ENCODE measurements around the gene MED15.

Gene MED15

GRCh38 chr22:20560716-20561115 is 53.3 kb downstream of the MED15 start:
- TF ChIP-seq FOXP2 (optimal IDR thresholded peaks at IDR 0.05; ENCODE audit: control extremely low read depth, extremely low read length, insufficient read depth): no peak
- TF ChIP-seq EZH2 (IDR thresholded peaks at IDR 0.05): no peak
- no peak for TF ChIP-seq POLR2AphosphoS5 (IDR thresholded peaks at IDR 0.05; ENCODE audit: borderline replicate concordance, low read depth, low read length)
- peaks cover 56% of the 10 kb centered on the region for H3K36me3 ChIP-seq (ENCODE audit: insufficient read depth, low read length)
- H3K9me3 ChIP-seq (ENCODE audit: low read depth, low read length): no peaks in the 10 kb centered on the region
- DNase-seq (ENCODE audit: low read depth, low spot score): no peak
- H3K9ac ChIP-seq (ENCODE audit: insufficient read length): no peak overlapping the region
- no peak overlapping the region for H3K4me3 ChIP-seq
- H3K27ac ChIP-seq: no peak overlapping the region

- H3K36me3 ChIP-seq (ENCODE audit: insufficient read depth, low read length): peaks cover 52% of the 10 kb centered on the region
These were observed 54.5 kb downstream of the MED15 start for GRCh38 chr22:20561882-20562281.

GRCh38 chr22:20562607-20563465 is 55.4 kb downstream of the MED15 start:
- no peak for TF ChIP-seq POLR2AphosphoS5 (IDR thresholded peaks at IDR 0.05; ENCODE audit: borderline replicate concordance, low read depth, low read length)
- no peak for TF ChIP-seq FOXP2 (optimal IDR thresholded peaks at IDR 0.05; ENCODE audit: control extremely low read depth, extremely low read length, insufficient read depth)
- TF ChIP-seq EZH2 (IDR thresholded peaks at IDR 0.05): no peak
- H3K4me3 ChIP-seq: no peak overlapping the region
- peaks cover 48% of the 10 kb centered on the region for H3K36me3 ChIP-seq (ENCODE audit: insufficient read depth, low read length)
- peak overlapping the region; percentile 80 for H3K27ac ChIP-seq
- no peak for DNase-seq (ENCODE audit: low read depth, low spot score)
- H3K9me3 ChIP-seq (ENCODE audit: low read depth, low read length): no peaks in the 10 kb centered on the region
- no peak overlapping the region for H3K9ac ChIP-seq (ENCODE audit: insufficient read length)

More at GRCh38 chr22:20561882-20562281, 54.5 kb downstream of the MED15 start:
- no peak overlapping the region for H3K27ac ChIP-seq
- H3K9ac ChIP-seq (ENCODE audit: insufficient read length): no peak overlapping the region
- H3K4me3 ChIP-seq: no peak overlapping the region
- no peaks in the 10 kb centered on the region for H3K9me3 ChIP-seq (ENCODE audit: low read depth, low read length)
- TF ChIP-seq EZH2 (IDR thresholded peaks at IDR 0.05): no peak
- no peak for DNase-seq (ENCODE audit: low read depth, low spot score)

- Histone ChIP-seq H3K27ac (peak overlapping the region; percentile 80), H3K36me3 (ENCODE audit: insufficient read depth, low read length) (peaks cover 48% of the 10 kb centered on the region), H3K4me3 (no peak overlapping the region), H3K9me3 (ENCODE audit: low read depth, low read length) (no peaks in the 10 kb centered on the region), H3K9ac (ENCODE audit: insufficient read length) (no peak overlapping the region)
- TF ChIP-seq EZH2 (IDR thresholded peaks at IDR 0.05) (no peak), FOXP2 (optimal IDR thresholded peaks at IDR 0.05; ENCODE audit: control extremely low read depth, extremely low read length, insufficient read depth) (no peak), POLR2AphosphoS5 (IDR thresholded peaks at IDR 0.05; ENCODE audit: borderline replicate concordance, low read depth, low read length) (no peak)
- DNase-seq (ENCODE audit: low read depth, low spot score): no peak
These were observed 56.1 kb downstream of the MED15 start for GRCh38 chr22:20563466-20563906.

- TF ChIP-seq POLR2AphosphoS5 (IDR thresholded peaks at IDR 0.05; ENCODE audit: borderline replicate concordance, low read depth, low read length) (no peak), EZH2 (IDR thresholded peaks at IDR 0.05) (no peak), FOXP2 (optimal IDR thresholded peaks at IDR 0.05; ENCODE audit: control extremely low read depth, extremely low read length, insufficient read depth) (no peak)
- H3K27ac ChIP-seq: peak overlapping the region; percentile 80
- no peaks in the 10 kb centered on the region for H3K9me3 ChIP-seq (ENCODE audit: low read depth, low read length)
- DNase-seq (ENCODE audit: low read depth, low spot score): no peak
- H3K36me3 ChIP-seq (ENCODE audit: insufficient read depth, low read length): peaks cover 48% of the 10 kb centered on the region
- 0 out of 2 replicates have a peak overlapping the region, but pooled peaks have one; percentile 14 for H3K4me3 ChIP-seq
- no peak overlapping the region for H3K9ac ChIP-seq (ENCODE audit: insufficient read length)
These were observed 56.5 kb downstream of the MED15 start for GRCh38 chr22:20563941-20564371.

- TF ChIP-seq FOXP2 (optimal IDR thresholded peaks at IDR 0.05; ENCODE audit: control extremely low read depth, extremely low read length, insufficient read depth) (no peak), POLR2AphosphoS5 (IDR thresholded peaks at IDR 0.05; ENCODE audit: borderline replicate concordance, low read depth, low read length) (no peak), EZH2 (IDR thresholded peaks at IDR 0.05) (no peak)
These were observed 57.8 kb downstream of the MED15 start for GRCh38 chr22:20565079-20565734.

GRCh38 chr22:20565761-20566160 is 58.4 kb downstream of the MED15 start:
- TF ChIP-seq FOXP2 (optimal IDR thresholded peaks at IDR 0.05; ENCODE audit: control extremely low read depth, extremely low read length, insufficient read depth): no peak
- TF ChIP-seq POLR2AphosphoS5 (IDR thresholded peaks at IDR 0.05; ENCODE audit: borderline replicate concordance, low read depth, low read length): no peak
- TF ChIP-seq EZH2 (IDR thresholded peaks at IDR 0.05): no peak
- DNase-seq (ENCODE audit: low read depth, low spot score): no peak
- Histone ChIP-seq H3K9ac (ENCODE audit: insufficient read length) (no peak overlapping the region), H3K9me3 (ENCODE audit: low read depth, low read length) (no peaks in the 10 kb centered on the region), H3K36me3 (ENCODE audit: insufficient read depth, low read length) (peaks cover 45% of the 10 kb centered on the region), H3K27ac (peak overlapping the region; percentile 10; the same call in 1 of the 2 replicates), H3K4me3 (no peak overlapping the region)

More at GRCh38 chr22:20565079-20565734, 57.8 kb downstream of the MED15 start:
- DNase-seq (ENCODE audit: low read depth, low spot score): no peak
- H3K36me3 ChIP-seq (ENCODE audit: insufficient read depth, low read length): peaks cover 44% of the 10 kb centered on the region
- no peak overlapping the region for H3K9ac ChIP-seq (ENCODE audit: insufficient read length)
- no peak overlapping the region for H3K4me3 ChIP-seq
- H3K27ac ChIP-seq: peak overlapping the region; percentile 10; the same call in 1 of the 2 replicates
- no peaks in the 10 kb centered on the region for H3K9me3 ChIP-seq (ENCODE audit: low read depth, low read length)

Data from SK-N-MC (cell line).